ENCODE measurements around the gene HMOX2.

Gene HMOX2

GRCh38 chr16:4465977-4466779 lies 10.0 kb upstream of the HMOX2 start:
- DNase-seq = peak; percentile 24

DNA sequence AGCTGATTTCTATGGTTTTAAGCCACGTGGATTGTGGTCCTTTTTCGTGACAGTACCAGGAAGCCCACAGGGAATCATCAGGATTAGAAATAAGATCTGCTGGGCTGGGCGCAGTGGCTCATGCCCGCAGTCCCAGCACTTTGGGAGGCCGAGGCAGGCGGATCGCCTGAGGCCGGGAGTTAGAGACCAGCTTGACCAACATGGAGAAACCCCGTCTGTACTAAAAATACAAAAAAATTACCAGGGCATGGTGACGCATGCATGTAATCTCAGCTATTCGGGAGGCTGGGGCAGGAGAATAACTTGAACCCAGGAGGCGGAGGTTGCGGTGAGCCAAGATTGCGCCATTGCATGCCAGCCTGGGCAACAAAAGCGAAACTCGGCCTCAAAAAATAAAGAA lies 8.3 kb upstream of the HMOX2 start:
- no peak for DNase-seq

DNA sequence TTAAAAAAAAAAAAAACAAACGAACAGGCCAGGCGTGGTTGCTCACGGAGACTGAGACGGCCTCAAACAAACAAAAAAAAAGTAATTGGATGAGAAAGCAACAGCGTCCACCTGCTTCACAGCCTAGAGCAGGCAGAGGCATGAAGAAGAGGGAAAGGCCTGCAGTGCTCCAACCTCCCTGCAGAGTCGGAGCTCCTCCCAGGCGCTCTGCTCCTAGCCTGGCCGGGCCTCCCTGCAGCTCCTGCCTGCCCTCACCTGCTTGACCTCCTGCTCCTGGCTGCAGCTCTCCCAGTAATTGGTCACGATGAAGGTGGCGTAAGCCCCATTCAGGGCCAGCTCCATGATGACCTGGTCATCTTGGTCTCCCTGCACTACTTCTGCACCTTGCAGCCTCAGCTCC lies 7.2 kb upstream of the HMOX2 start:
- DNase-seq = no peak

- no peak for DNase-seq
Observed at GRCh38 chr16:4471869-4472268, 4.3 kb upstream of the HMOX2 start.

DNA sequence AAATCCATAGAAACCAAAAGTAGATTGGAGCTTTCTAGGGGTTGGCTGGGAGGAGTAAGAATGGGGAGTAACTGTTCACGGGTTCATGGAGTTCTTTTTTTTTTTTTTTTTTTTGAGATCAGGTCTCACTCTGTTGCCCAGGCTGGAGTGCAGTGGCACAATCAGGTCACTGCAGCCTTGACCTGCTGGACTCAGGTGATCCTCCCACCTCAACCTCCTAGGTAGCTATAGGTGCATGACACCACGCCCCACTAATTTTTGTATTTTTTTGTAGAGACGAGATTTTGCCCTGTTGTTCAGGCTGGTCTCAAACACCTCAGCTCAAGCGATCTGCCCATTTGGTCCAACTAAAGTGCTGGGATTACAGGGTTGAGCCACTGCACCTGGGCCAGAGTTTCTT lies 3.3 kb upstream of the HMOX2 start:
- DNase-seq = no peak

GRCh38 chr16:4474192-4474961 lies 1.8 kb upstream of the HMOX2 start, which contains the start of gene NMRAL1:
NMRAL1 (minus strand) TSS chr16:4474625; CDS start chr16:4474132, 493 bp downstream.
- DNase-seq = peak; percentile 78

GRCh38 chr16:4477966-4478365 lies 1.8 kb downstream of the HMOX2 start:
- DNase-seq = no peak

DNA sequence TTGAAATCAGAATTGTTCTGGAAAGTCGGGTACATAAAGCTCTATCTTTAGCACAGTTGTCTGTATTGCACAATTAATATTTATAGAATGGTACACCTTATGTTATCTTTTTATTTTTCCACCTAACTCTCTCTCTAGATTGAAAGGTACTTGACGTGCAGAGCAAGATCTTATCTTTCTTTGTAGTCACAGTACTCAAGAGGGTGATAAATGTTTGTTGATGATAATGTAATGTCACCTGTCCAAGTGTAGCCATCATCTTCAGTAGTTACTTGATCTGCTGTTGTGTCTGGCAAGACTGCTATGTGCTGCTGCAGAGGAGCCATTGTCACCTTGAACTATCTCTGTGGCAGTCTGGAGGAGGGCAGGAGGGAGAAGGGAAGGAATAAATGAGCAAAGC lies 5.3 kb downstream of the HMOX2 start:
- DNase-seq = no peak

- no peak for DNase-seq
Observed at GRCh38 chr16:4481963-4482362, 5.8 kb downstream of the HMOX2 start.

GRCh38 chr16:4486126-4486893 lies 10.1 kb downstream of the HMOX2 start:
- no peak for DNase-seq

DNA sequence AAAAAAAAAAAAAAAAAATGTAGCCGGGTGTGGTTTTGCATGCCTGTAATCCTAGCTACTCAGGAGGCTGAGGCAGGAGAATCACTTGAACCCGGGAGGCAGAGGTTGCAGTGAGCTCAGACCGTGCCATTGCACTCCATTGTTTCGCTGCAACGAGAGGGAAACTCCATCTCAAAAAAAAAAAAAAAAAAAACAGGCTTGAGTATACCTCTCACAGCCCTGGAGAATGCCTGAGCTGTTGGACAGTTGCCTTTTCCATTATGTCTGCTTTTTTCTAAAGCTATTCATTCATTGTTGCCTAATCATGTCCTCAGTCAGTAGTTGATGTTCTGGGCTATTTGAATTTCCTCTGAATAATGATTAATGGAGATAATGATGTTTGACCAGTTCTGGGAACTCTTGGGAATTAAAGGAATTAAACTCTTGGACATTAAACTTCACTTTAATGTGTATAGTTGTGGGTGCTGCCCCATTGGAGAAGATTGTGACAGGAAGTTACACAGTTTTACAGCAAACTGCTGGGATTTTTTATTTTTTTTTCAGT lies 11.8 kb downstream of the HMOX2 start:
- DNase-seq = no peak

GRCh38 chr16:4488499-4488967 lies 12.3 kb downstream of the HMOX2 start:
- DNase-seq = no peak

- DNase-seq = no peak
Observed at GRCh38 chr16:4489030-4489429, 12.8 kb downstream of the HMOX2 start.

GRCh38 chr16:4491898-4492297 lies 15.7 kb downstream of the HMOX2 start:
- DNase-seq = no peak

- DNase-seq = no peak
Observed at GRCh38 chr16:4494746-4495490, 18.7 kb downstream of the HMOX2 start.

DNA sequence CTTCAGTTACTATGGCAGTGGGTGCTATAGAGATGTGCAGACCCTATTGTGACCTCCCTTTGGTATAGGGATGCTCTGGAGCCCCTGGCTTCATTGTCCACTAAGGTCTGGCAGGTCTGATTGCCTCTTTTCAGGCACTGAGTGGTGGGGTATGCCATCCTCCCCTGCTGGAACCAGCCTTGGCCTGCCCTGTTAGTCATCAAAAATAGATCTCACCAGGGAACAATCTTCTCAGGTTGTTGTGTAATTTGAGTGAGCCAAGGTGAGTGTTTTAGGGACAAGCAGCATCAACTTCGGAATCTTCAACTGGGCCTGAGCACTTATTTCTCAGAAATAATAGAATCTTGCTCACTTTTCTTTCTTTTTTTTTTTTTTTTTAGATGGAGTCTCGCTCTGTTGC lies 19.6 kb downstream of the HMOX2 start:
- DNase-seq = no peak

- no peak for DNase-seq
Observed at GRCh38 chr16:4496305-4496704, 20.1 kb downstream of the HMOX2 start.

DNA sequence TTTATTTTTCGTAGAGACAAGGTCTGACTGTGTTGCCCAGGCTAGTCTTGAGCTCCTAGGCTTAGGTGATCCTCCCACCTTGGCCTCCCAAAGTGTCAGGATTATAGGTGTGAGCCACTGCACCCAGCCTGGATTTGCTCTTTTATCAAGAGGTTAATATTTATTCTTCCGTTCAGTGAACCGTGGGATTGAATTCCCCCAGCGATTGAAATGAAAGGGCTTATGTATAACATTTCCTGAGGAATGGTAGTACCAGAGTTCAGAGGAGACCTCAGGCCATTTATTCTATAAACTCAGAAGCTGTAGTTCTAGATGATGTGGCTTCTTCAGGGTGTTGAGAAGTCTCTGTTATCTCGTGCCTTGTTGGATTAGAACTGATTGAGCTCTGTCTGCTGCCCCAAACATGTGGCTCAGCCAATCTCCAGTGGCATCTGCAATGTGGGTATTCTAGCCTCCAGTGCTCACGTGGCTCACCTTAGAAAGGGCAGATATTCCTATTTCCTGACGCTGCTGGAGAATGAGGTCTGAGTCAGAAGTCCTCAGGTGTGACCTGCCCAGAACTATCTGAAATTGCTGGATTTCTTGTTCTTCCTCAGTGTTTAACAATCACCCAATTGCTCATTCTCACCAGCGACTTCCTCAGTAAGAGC lies 22.5 kb downstream of the HMOX2 start:
- DNase-seq = no peak

GRCh38 chr16:4499196-4499555 lies 23.0 kb downstream of the HMOX2 start:
- DNase-seq = no peak

DNA sequence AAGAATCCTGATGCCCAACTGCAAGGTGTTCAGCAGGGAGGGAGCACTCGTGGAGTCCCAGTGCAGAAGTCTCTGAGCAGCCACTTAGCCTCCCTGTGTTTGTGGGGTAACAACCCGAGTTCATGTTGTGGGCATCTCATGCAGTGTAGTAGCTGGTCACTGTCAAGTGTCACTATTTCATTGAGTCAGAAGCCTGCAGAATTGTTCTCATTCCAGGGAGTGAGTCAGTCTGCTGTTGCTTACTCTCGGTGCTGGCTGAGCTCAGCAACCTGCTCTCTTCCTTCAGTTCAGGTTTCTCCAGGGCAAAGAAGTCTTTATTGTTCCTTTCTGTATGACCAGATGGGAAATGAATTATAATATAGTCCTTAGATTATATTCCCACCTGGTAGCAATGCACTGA lies 24.1 kb downstream of the HMOX2 start:
- DNase-seq = no peak

DNA sequence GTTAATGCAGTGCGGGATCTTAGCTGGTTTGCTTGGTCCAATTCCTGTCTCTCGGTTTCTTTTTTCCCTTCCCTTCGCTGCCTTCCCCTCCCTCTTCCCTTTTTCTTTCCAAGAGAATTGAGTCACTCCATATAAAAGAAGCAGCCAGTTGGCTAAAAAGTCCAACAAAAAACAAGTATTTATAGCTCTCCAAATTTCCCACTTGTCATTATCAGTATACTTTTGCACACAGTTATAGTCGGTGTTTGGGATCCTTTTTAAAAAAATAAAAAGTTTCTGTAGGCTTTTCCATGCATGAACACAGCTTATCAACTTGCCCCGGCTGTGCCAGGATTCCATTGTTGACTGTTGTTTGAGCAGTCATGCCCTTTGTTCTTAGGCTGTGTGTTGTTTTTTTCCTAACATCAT lies 24.9 kb downstream of the HMOX2 start:
- no peak for DNase-seq

All from stimulated activated CD4-positive, alpha-beta T cell treated with anti-CD3 and anti-CD28 coated beads, Interleukin-12 subunit alpha, Interleukin-12 subunit beta, amount 100 ng/mL, for 4 hours (primary cell).